HG02759 (cell line): ENCODE data around the gene MAFG.

ENCODE experiments used
- ATAC-seq: cut with Tn5 transposase; IDR thresholded peaks from one replicate; pipeline ENCODE4 v1.9.1; 2021; ENCODE audit warnings: mild to moderate bottlenecking, moderate library complexity; ENCODE audit not compliant: unreplicated experiment

The MAFG gene

GRCh38 chr17:81870131-81870980 lies 57.2 kb downstream of the MAFG start:
- peak; percentile 17 for ATAC-seq

DNA sequence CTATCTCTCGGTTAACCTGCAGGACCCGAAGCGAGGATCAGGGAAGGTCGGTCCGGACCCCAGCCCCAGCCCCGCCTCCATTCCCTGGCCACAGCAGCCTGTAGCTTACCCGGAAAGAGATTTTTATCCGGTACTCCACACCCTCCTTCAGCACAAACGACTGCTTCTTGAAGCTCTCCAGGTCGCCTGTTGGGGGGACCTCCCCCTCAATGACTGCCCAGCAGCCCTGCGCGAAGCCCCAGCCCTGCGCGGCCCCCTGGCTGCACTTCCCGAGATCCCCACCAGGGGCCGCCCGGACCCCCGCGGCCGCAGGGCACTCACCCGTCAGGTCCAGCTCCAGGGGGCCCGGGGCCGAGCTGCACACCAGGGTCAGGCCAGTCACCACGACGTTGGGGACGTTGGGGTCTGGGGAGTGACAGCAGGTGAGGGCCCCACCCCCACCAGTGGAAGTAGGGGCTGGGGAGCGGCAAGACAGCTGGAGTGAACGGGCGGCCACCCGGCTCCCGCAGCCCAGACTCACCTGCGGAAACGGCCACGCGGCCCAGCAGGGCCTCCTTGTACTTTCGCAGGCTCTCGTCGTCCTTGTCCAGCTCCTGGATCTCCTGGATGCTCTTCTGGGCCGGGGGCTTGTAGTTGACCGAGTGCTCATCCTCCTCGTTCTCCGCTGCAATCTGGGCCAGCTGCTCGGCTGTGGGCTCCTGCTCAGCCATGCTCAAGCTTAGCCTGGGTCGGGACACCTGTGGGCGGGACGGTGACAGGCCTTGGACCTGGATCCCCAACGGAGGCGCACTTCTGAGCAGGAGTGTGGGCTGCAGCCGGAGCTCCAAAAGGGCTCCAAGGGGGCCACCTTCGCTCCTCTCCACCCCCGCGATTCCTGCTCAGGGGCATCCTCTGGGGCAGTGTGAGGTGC lies 58.1 kb downstream of the MAFG start:
- no peak for ATAC-seq

- no peak for ATAC-seq
Measured at GRCh38 chr17:81868674-81869220, 58.8 kb downstream of the MAFG start.
